Measurements from ENCODE around the gene TNFAIP8L2. TPM values are rescaled to one million over a fixed set of nuclear protein-coding genes. Genes with fewer than 3 reads are reported as not detected.
"Not testable (repeated sequence)": the region's sequence is repeated elsewhere in the genome, so short reads cannot be mapped to it uniquely, and the experiment has no call there.

TNFAIP8L2 gene
- polyA plus RNA-seq, 1 donor: 1.6 TPM

DNA sequence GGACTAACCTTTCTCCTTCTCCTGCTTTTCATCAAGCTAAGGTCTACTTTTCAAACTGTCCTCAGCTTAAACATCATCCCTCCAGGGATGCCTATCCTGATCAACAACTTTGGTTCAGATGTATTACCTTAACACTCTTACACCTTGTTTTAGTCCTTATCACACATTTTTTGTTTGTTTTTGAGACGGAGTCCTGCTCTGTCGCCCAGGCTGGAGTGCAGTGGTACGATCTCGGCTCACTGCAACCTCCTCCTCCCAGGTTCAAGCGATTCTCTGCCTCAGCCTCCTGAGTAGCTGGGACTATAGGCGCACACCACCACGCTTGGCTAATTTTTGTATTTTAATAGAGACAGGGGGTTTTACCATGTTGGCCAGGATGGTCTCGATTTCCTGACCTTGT is 32.2 kb downstream of the TNFAIP8L2 start:
- DNase-seq: not testable (repeated sequence)

DNA sequence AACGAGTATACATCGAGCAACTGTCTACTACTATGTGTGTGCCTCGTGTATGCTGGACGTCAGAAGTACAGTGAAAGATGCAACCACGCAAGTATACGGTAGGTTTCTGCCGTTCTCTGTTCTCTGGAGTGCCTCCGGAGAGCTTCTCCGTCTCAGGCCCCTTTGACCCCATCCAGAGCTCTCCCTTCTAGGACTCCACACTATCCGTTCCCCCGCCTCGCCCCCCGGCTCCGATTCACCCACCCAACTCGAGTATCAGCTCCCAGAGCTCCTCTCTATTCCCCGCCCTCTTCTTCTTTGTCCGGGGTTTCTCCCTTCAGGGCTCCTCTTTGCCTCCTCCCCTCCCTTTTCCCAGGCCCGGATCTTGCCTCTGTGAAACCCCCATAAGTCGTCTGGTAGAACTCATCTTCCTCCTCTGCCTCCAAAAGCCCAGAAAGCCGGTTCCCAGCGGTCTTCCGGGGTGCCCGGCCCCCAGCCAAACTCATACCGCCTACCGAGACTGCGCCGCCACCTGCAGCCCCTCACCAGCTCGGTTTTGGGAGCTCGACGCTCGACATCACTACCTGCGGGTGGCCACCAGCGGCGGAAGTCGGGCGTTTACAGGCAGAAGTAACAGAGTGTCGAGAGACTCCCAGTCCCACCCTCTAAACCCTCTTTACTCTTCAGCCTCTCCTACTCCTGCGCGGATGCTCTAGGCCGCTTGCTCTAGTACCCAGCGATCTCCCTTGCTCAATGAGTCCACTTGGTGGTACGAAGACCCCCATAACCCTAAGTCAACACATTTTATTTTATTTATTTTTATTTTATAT is 33.4 kb downstream of the TNFAIP8L2 start, which contains the start of gene VPS72:
TSS of gene VPS72 (minus strand) at position 561 of the 809 bp plus-strand sequence. CDS start at position 485, 76 bp downstream.
- peak; percentile 88 for DNase-seq

DNA sequence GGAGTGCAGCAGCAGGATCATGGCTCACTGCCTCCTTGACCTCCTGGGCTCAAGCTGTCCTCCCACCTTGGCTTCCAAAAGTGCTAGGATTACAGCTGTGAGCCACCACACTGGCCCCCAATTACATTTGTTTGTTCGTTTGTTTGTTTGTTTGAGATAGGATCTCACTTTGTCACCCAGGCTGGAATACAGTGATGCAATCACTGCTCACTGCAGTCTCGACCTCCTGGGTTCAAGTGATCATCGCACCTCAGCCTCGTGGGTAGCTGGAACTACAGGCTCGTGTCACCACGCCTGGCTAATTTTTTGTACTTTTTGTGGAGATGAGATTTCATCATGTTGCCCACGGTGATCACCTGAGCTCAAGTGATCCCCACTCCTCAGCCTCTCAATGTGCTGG is 35.6 kb downstream of the TNFAIP8L2 start:
- DNase-seq: no peak

DNA sequence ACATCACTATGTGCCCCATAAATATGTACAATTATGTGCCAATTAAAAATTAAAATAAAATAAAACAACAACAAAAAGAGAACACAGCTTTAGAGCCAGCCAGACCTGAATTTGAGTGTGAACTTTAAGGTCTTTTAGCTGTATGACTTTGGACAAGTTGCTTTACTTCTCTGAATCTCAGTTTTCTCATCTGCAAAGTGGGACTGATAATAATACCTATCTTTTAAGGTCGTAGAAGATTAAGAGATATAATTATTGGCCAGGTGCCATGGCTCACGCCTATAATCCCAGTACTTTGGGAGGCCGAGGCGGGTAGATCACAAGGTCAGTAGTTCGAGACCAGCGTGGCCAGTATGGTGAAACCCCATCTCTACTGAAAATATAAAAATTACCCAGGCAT is 36.9 kb downstream of the TNFAIP8L2 start:
- DNase-seq: no peak

DNA sequence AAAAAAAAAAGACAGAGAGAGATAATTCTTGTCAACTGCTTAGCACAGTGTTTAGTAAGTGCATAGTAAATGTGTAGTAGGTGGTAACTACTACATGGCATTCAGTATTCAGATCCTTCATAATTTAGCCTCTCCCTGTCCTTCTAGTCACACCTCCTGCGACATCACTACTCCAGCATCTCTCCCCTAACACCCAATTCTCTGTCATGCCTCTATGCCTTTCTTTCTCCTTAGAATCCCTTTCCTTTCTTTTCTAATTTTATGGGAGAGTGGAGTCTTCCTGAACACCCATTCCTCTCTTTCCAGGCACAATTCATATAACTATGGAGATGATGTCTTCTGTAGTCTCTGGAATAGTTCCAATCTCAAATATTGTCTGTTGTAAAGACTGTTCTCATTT is 37.4 kb downstream of the TNFAIP8L2 start:
- DNase-seq: no peak

DNA sequence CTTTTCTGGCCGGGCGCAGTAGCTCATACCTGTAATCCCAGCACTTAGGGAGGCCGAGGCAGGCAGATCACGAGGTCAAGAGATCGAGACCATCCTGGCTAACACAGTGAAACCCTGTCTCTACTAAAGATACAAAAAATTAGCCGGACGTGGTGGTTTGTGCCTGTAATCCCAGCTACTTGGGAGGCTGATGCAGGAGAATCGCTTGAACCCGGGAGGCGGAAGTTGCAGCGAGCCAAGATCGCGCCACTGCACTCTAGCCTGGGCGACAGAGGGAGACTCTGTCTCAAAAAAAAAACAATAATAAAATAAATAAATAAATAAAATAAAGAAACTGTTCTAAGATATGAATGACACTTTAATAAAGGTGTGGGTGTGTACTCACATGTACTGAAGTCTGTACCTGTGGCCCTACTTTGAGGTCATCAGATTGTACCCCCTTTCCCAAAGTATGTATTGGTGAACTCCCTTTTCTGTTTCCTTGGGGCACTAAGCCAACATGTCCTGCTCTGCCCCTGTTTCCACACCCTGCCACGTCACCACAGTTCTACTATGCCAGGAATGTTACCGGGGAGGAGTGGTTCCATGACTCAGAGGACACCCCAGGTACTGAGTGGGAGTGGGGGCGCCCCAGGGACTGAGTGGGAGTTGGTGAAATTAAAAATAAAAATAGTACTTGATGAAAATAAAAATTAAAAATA is 38.6 kb downstream of the TNFAIP8L2 start:
- DNase-seq: not testable (repeated sequence)

DNA sequence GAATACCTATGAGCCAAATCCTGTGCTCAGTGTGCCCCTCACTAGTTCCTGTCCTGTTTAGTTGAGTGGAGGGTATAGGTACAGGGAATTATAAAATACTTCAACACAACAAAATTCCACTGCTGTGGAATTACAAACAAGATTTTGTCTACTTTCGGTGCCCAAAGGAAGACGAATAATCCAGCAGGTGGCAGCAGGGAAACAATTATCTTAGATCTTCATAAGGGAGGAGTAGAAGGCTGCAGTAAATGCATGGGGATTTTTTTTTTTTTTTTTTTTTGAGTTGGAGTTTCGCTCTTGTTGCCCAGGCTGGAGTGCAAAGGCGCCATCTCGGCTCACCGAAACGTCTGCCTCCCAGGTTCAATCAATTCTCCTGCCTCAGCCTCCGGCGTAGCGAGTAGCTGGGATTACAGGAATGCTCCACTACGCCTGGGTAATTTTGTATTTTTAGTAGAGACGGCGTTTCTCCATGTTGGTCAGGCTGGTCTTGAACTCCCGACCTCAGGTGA is 39.9 kb downstream of the TNFAIP8L2 start:
- DNase-seq: peak; percentile 87

DNA sequence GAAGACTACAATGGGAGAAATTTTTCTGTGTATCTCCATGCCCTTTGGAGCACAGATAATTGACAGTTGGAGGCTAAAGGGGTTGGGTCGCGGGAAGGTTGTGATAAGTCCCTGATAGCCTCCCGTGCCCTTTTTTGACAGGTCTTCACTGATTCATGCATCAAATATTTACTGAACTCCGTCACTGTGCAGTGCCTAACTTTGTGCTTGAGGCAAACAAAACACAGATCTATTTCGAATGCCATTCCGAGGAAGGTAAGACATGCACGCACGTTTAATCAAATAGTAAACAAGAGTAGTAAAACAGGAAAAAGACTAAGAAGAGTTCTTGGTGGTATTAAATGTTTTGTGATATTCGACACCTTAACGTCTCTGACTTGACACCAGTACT is 41.4 kb downstream of the TNFAIP8L2 start:
- no peak for DNase-seq

DNA sequence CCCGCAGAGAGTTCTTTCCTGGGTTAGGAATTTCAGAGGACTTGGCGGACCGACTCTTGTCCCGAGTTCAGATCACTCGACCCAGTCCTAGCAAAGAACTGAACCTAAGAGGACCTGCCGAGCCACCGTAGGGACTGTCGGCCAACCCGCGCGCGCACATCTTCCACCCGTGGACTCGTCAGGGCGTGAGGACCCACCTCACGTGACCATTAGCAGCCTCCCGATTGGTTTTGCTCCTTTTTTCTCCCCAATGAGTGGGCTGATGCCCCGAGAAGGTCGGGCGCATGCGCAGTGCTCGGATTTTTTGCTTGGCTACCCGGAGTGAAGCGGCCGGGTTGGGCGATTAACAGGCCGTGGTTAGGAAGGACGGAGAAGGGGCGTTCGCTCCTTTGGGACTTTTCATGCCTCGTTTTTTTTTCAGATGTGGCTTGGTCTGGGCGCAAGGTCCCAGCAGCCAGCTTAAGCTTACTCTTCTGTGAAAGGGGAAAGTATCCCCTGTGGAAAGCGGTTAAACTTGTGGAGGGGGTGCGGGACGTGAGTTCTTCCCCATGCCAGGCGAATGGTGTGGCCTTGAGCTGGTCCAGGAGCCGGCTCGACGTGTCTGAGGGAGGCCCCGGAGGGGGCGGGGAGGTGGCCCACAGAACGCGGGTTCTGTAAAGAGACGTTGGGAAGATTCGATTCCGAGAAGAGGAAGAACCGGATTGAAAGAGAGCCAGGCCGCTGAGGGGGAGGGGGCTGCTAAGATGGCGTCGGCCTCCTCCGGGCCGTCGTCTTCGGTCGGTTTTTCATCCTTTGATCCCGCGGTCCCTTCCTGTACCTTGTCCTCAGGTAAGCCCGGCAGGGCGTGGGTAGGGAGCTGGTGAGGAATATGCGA is 42.0 kb downstream of the TNFAIP8L2 start, which contains the start of gene PIP5K1A:
TSS of gene PIP5K1A (plus strand) at position 299 of the 874 bp plus-strand sequence. CDS start at position 744, 445 bp downstream.
- DNase-seq: peak; percentile 99

DNA sequence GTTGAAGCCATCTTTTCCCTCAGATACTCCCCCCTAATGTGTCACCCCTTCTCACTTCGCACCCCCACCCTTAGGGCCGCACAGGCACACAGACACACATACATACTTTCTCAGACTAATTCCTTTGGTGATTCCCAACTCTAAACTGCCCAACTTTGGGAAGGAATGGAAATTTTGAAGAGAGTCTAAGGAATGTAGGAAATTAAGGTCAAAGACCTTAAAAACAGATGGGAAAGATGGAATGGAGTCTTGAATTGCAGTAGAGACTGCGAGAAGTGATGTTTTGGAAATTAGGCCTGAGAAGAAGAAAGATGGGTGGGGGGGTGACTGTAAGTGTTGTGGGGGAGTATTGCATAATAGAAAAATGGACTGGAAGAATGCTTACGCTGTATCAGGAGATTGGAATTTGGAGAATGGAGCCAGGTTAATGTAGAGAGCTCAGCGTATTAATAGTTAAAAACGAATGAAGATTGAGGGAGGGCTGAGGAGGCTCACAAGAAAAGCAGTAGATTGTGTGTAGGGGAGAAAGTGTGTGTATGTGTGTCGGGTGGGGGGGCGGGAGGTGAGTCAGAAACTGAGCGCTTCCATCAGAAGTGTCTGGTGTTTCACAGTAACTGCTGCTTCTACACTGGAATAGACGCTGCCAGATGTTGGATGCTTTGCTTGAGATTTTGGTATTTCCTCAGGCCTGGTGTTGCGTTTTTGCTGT is 43.6 kb downstream of the TNFAIP8L2 start:
- no peak for DNase-seq

DNA sequence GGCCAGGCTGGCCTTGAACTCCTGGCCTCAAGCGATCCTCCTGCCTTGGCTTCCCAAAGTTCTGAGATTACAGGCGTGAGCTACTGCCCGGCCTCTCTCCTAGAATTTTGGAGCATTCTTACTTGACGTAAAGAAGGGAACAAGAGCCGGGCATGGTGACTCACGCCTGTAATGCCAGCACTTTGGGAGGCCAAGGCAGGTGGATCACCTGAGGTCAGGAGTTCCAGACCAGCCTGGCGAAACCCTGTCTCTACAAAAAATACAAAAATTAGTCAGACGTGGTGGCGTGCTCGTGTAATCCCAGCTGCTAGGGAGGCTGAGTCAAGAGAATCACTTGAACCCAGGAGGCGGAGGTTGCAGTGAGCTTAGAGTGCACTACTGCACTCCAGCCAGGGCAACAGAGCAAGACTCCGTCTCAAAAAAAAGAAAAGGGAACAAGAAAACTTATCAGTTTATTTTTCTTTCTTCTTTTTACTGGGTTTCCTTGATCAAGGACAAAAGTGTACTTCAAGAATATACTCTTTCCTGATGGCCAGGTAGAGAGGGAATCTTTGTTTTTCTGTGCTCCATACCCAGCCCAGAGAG is 49.0 kb downstream of the TNFAIP8L2 start:
- DNase-seq: not testable (repeated sequence)

Other genes with a start within 250 kb of the TNFAIP8L2 start
- 108 TPM for gene SETDB1, start 230.3 kb upstream of the TNFAIP8L2 start, polyA plus RNA-seq (ENCODE audit: insufficient read length)
- 307 TPM for gene CERS2, start 181.8 kb upstream of the TNFAIP8L2 start, polyA plus RNA-seq (ENCODE audit: insufficient read length)
- gene ANXA9, start 174.4 kb upstream of the TNFAIP8L2 start, polyA plus RNA-seq (ENCODE audit: insufficient read length): 17.1 TPM
- 47.9 TPM for gene MINDY1, start 149.7 kb upstream of the TNFAIP8L2 start, polyA plus RNA-seq (ENCODE audit: insufficient read length)
- gene PRUNE1, start 148.2 kb upstream of the TNFAIP8L2 start, polyA plus RNA-seq (ENCODE audit: insufficient read length): 47.6 TPM
- gene BNIPL, start 120.1 kb upstream of the TNFAIP8L2 start, polyA plus RNA-seq (ENCODE audit: insufficient read length): 3.4 TPM
- 10.0 TPM for gene C1orf56, start 108.9 kb upstream of the TNFAIP8L2 start, polyA plus RNA-seq (ENCODE audit: insufficient read length)
- gene CDC42SE1, start 97.0 kb upstream of the TNFAIP8L2 start, polyA plus RNA-seq (ENCODE audit: insufficient read length): 88.6 TPM
- gene MLLT11, start 96.3 kb upstream of the TNFAIP8L2 start, polyA plus RNA-seq (ENCODE audit: insufficient read length): 25.4 TPM
- 16.2 TPM for gene GABPB2, start 85.9 kb upstream of the TNFAIP8L2 start, polyA plus RNA-seq (ENCODE audit: insufficient read length)
- gene SEMA6C, start 10.0 kb upstream of the TNFAIP8L2 start, polyA plus RNA-seq (ENCODE audit: insufficient read length): 29.8 TPM
- gene LYSMD1, start 9.3 kb downstream of the TNFAIP8L2 start, polyA plus RNA-seq (ENCODE audit: insufficient read length): 16.9 TPM
- gene SCNM1, start 9.5 kb downstream of the TNFAIP8L2 start, polyA plus RNA-seq (ENCODE audit: insufficient read length): 42.3 TPM
- 1.7 TPM for gene TMOD4, start 19.3 kb downstream of the TNFAIP8L2 start, polyA plus RNA-seq (ENCODE audit: insufficient read length)
- gene VPS72, start 33.5 kb downstream of the TNFAIP8L2 start, polyA plus RNA-seq (ENCODE audit: insufficient read length): 67.6 TPM
- gene PIP5K1A, start 41.9 kb downstream of the TNFAIP8L2 start, polyA plus RNA-seq (ENCODE audit: insufficient read length): 92.7 TPM
- gene PSMD4, start 98.1 kb downstream of the TNFAIP8L2 start, polyA plus RNA-seq (ENCODE audit: insufficient read length): 181 TPM
- gene ZNF687, start 125.7 kb downstream of the TNFAIP8L2 start, polyA plus RNA-seq (ENCODE audit: insufficient read length): 21.2 TPM
- gene PI4KB, start 170.8 kb downstream of the TNFAIP8L2 start, polyA plus RNA-seq (ENCODE audit: insufficient read length): 73.8 TPM
- 44.8 TPM for gene RFX5, start 190.6 kb downstream of the TNFAIP8L2 start, polyA plus RNA-seq (ENCODE audit: insufficient read length)
- 50.4 TPM for gene SELENBP1, start 216.1 kb downstream of the TNFAIP8L2 start, polyA plus RNA-seq (ENCODE audit: insufficient read length)
- 237 TPM for gene PSMB4, start 242.9 kb downstream of the TNFAIP8L2 start, polyA plus RNA-seq (ENCODE audit: insufficient read length)

All from left kidney (tissue), 2 donors.